Naive thymus-derived CD4-positive, alpha-beta T cell (primary cell): Measurements from ENCODE around the gene SLCO6A1. TPM values are rescaled to one million over a fixed set of nuclear protein-coding genes. Genes with fewer than 3 reads are reported as not detected.

Experiments used
- ATAC-seq: fragments of 150-1000 bp; cut with Tn5 transposase; 2 replicates; pipeline ENCODE4 v1.10.0; 2021; ENCODE audit warnings: mild to moderate bottlenecking, moderate library complexity
- CTCF ChIA-PET: fragments of 350-600 bp; sonication (Branson Sonifier 250); formaldehyde crosslinking; loops from one replicate; lab custom pipeline; 2021; ENCODE audit warnings: antibody characterized with exemption; lab: Charles Lee
- POLR2A ChIA-PET: fragments of 350-600 bp; sonication (Branson Sonifier 250); formaldehyde crosslinking; loops from one replicate; lab custom pipeline; 2021; ENCODE audit warnings: antibody characterized with exemption, inconsistent platforms; lab: Charles Lee
- DNase-seq, 9 donors: peaks; one replicate each; pipeline versions ENCODE4 v3.0.0 to v3.0.0-alpha.2; 2020 to 2022; ENCODE audit warnings: mixed read lengths in 1 of 9
- H3K27ac ChIP-seq: one replicate; pipeline ENCODE4 v1.7.0; 2013; ENCODE audit warnings: mild to moderate bottlenecking, low read depth, low read length, moderate library complexity
- H3K27me3 ChIP-seq, 2 donors: one replicate each; pipeline ENCODE4 v1.7.0; 2013; ENCODE audit warnings: low read length in 2 of 2, mild to moderate bottlenecking in 2 of 2, moderate library complexity in 2 of 2; ENCODE audit not compliant: control insufficient read depth in 2 of 2, insufficient read depth in 2 of 2
- H3K36me3 ChIP-seq, 3 experiments: 1 replicate in 2 of 3; 2 replicates in 1 of 3; pipeline ENCODE4 v1.7.0; 2013; ENCODE audit warnings: low read length in 3 of 3, mild to moderate bottlenecking in 3 of 3, moderate library complexity in 1 of 3; ENCODE audit not compliant: insufficient read depth in 3 of 3, control insufficient read depth in 2 of 3
- H3K4me1 ChIP-seq, 2 donors: one replicate each; pipeline ENCODE4 v1.7.0; 2013; ENCODE audit warnings: low read length in 2 of 2, mild to moderate bottlenecking in 2 of 2, moderate library complexity in 1 of 2; ENCODE audit not compliant: control insufficient read depth in 2 of 2, insufficient read depth in 2 of 2
- H3K4me3 ChIP-seq: 2 replicates; pipeline ENCODE4 v1.7.0; 2013; ENCODE audit warnings: mild to moderate bottlenecking, low read length
- H3K9me3 ChIP-seq, 3 experiments: 1 replicate in 2 of 3; 2 replicates in 1 of 3; pipeline ENCODE4 v1.7.0; 2013; ENCODE audit warnings: low read length in 3 of 3; ENCODE audit not compliant: control insufficient read depth in 2 of 3
- H3K27ac Mint-ChIP-seq, 9 donors: one replicate each; pipeline ENCODE4 v1.8.0; 2020 to 2022; ENCODE audit warnings: mixed read lengths in 9 of 9, mild to moderate bottlenecking in 8 of 9, moderate library complexity in 5 of 9, inconsistent platforms in 2 of 9
- H3K27me3 Mint-ChIP-seq, 5 donors: one replicate each; pipeline ENCODE4 v1.8.0; 2021 to 2022; ENCODE audit warnings: mixed read lengths in 5 of 5, mild to moderate bottlenecking in 1 of 5
- H3K36me3 Mint-ChIP-seq, 5 donors: one replicate each; pipeline ENCODE4 v1.8.0; 2020 to 2022; ENCODE audit warnings: mixed read lengths in 5 of 5, mild to moderate bottlenecking in 3 of 5, inconsistent platforms in 1 of 5
- H3K4me1 Mint-ChIP-seq, 7 donors: one replicate each; pipeline ENCODE4 v1.8.0; 2020 to 2022; ENCODE audit warnings: mixed read lengths in 7 of 7, mild to moderate bottlenecking in 3 of 7, inconsistent platforms in 1 of 7
- H3K4me3 Mint-ChIP-seq, 10 donors: one replicate each; pipeline ENCODE4 v1.8.0; 2020 to 2022; ENCODE audit warnings: mild to moderate bottlenecking in 10 of 10, mixed read lengths in 10 of 10, moderate library complexity in 6 of 10, inconsistent platforms in 2 of 10
- H3K9me3 Mint-ChIP-seq, 11 donors: one replicate each; pipeline ENCODE4 v1.8.0; 2020 to 2022; ENCODE audit warnings: mixed read lengths in 11 of 11, mild to moderate bottlenecking in 4 of 11, inconsistent platforms in 1 of 11, moderate library complexity in 1 of 11
- intact Hi-C, 2 donors: fragments of 100-400 bp; cut with micrococcal nuclease; formaldehyde crosslinking; loops; one replicate each; pipeline ENCODE4 v1.15.1; 2023
- polyA plus RNA-seq, 2 donors: library from polyadenylated mRNA; unstranded; fragments of 300-500 nt; fragmentation: Illumina TruSeq; gene quantifications; one replicate each; pipeline ENCODE4 v1.2.3, GENCODE V29; 2021
- total RNA-seq, 6 experiments: library from RNA in 5 of 6; stranded (reverse) in 5 of 6; gene quantifications; 1 replicate in 5 of 6; 2 replicates in 1 of 6; pipeline ENCODE4 v1.2.3 and lab custom pipeline; 2021 to 2026

The SLCO6A1 gene
- total and polyA plus RNA-seq, 7 experiments from 2014 or later: not detected

DNA sequence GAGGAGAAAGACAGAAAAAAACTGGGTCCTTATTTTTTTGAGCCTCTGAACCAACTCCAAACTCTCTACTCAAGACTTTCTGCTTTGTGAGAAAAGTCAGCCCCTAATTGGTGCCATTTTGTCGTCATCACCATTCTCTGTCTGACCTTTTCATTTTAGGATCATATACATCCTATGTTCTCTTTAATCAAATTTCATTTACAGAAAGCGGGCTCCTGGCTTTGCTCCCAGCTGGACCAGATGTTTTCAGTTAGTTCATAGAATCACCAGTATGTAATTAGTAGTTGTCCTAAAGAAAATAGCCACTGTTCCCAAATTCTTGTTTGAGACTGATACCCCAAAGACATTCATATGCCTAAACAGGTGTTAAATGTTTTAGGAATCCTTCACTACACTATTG lies 174.1 kb downstream of the SLCO6A1 start:
- no peaks in the 10 kb centered on the region for H3K36me3 ChIP-seq
- ATAC-seq (no peak), DNase-seq (no peak)
- no peaks in the 10 kb centered on the region for H3K4me1 ChIP-seq
- no peak overlapping the region for H3K27ac ChIP-seq
- no peaks in the 10 kb centered on the region for H3K9me3 ChIP-seq
- peaks cover 0 to 8% (median 0%) of the 10 kb centered on the region in 5 donors for H3K27me3 Mint-ChIP-seq
- H3K9me3 Mint-ChIP-seq: no peaks in the 10 kb centered on the region
- H3K4me3 ChIP-seq: no peak overlapping the region
- no peaks in the 10 kb centered on the region for H3K27me3 ChIP-seq
- no peaks in the 10 kb centered on the region for H3K4me1 Mint-ChIP-seq
- intact Hi-C loops: no loop called here
- H3K36me3 Mint-ChIP-seq: no peaks in the 10 kb centered on the region
- POLR2A ChIA-PET: no interaction called here
- H3K4me3 Mint-ChIP-seq: no peak overlapping the region
- CTCF ChIA-PET: no interaction called here
- no peak overlapping the region for H3K27ac Mint-ChIP-seq

Other genes with a start within 250 kb of the SLCO6A1 start
- 1 to 10 TPM in 1 of 5 experiments, under 1 TPM in 4; 0.05 to 3.7 (median 0.56) TPM for gene SLCO4C1, start 202.7 kb downstream of the SLCO6A1 start, total RNA-seq
- under 1 TPM in 1 of 2 donors, not detected in 1; 0.09 TPM for gene SLCO4C1, start 202.7 kb downstream of the SLCO6A1 start, polyA plus RNA-seq